HG03521 (cell line): Measurements from ENCODE around the gene FSTL5.

Experiments used
- ATAC-seq: cut with Tn5 transposase; IDR thresholded peaks from one replicate; pipeline ENCODE4 v1.9.1; 2021; ENCODE audit warnings: mild to moderate bottlenecking, moderate library complexity; ENCODE audit not compliant: unreplicated experiment

The FSTL5 gene

GRCh38 chr4:161345741-161346140 lies 818.1 kb downstream of the FSTL5 start:
- ATAC-seq = no peak

DNA sequence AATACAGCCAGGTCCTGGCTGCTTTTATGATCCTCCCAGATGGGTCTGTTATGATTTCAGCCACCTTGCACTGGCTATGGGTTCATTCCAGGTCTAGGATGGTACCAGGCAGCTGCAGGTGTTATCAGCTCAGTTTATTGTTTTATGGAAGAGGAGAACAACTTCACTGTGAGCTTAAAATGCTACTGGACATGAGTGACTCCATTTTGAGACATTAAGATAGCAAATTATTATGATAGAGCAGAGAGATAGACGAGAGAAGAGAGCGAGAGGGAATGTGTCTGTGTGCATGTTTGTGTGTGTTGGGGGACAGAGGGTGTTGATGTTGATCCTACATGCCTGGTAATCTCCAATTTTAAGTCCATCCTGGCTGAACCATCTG lies 820.2 kb downstream of the FSTL5 start:
- no peak for ATAC-seq

DNA sequence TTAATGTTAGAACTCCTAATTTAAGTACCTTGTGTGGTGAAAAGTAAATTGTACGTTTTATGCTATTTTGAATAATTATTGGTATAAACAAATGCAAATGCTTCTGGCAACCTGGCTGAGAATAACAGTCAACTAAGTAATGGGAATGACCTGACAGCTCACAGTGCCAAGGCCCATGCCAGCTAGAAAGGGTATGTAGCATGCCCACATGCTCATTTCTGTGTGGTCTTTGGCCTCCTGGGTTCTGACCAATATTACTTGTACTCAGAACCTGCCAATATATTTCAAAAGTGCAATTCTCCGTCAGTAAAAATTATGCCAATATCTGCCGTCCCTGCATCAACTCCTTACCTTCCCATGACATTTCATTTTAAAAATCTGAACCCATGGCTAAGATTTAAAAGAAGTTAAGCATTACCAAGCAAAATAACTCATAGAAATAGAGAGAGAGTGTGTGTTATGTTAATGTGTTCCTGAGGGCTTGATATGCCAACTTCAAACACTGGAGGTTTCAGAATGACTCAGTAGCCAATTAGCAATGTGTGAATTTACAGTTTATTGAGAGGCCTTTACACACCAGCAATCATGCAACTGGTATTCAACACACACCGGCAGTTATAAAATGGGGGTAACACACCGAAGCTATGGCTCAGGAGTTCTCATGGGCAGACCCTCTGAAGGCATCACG lies 820.8 kb downstream of the FSTL5 start:
- ATAC-seq = no peak

DNA sequence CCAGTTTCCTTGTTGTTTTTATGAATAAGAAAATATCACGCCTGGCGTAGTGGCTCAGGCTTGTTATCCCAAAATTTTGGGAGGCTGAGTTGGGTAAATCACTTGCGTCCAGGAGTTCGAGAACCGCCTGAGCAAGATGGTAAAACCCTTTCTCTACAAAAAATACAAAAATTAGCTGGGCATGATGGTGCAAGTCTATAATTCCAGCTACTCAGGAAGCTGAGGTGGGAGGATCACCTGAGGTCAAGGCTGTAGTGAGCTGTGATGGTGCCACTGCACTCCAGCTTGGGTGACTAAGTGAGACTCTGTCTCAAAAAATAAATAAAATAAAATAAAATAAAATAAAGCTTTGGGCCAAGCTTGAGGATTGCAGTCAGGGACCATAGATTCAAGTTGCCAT lies 827.2 kb downstream of the FSTL5 start:
- no peak for ATAC-seq

- ATAC-seq = no peak
These were observed 827.7 kb downstream of the FSTL5 start for GRCh38 chr4:161336016-161336530.
